NCI-H1092 treated with DMSO at 0.1 percent for 48 hours (cell line): Measurements from ENCODE around the gene CD93.

ENCODE experiments used
- DNase-seq: peaks from one replicate; lab custom pipeline; 2025; lab: John Stamatoyannopoulos, UW

The CD93 gene, protein sequence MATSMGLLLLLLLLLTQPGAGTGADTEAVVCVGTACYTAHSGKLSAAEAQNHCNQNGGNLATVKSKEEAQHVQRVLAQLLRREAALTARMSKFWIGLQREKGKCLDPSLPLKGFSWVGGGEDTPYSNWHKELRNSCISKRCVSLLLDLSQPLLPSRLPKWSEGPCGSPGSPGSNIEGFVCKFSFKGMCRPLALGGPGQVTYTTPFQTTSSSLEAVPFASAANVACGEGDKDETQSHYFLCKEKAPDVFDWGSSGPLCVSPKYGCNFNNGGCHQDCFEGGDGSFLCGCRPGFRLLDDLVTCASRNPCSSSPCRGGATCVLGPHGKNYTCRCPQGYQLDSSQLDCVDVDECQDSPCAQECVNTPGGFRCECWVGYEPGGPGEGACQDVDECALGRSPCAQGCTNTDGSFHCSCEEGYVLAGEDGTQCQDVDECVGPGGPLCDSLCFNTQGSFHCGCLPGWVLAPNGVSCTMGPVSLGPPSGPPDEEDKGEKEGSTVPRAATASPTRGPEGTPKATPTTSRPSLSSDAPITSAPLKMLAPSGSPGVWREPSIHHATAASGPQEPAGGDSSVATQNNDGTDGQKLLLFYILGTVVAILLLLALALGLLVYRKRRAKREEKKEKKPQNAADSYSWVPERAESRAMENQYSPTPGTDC

DNA sequence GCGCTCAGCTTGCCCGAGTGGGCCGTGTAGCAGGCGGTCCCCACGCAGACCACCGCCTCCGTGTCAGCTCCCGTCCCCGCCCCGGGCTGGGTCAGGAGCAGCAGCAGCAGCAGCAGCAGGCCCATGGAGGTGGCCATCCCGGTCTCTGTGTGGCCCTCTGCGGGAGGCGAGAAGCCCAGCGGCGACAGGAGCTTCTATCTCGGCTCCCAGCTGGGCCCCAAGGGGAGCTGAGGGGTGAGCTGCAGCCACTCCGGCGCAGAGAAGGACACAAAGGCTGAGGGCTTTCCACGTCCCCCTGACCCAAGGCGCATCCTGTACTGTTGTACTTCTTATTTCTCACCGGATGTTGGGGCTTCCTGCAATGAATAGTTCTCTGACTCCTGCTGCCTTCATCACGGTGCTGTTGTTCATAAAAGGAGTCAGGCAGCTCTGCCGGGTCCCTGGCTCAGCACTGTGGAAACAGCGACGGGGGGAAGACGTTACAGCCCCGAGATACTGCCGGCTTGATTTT is at the start of gene CD93:
TSS of gene CD93 (minus strand) at position 269 of the 511 bp plus-strand sequence. CDS start at position 137, 132 bp downstream.
- DNase-seq: no peak

DNA sequence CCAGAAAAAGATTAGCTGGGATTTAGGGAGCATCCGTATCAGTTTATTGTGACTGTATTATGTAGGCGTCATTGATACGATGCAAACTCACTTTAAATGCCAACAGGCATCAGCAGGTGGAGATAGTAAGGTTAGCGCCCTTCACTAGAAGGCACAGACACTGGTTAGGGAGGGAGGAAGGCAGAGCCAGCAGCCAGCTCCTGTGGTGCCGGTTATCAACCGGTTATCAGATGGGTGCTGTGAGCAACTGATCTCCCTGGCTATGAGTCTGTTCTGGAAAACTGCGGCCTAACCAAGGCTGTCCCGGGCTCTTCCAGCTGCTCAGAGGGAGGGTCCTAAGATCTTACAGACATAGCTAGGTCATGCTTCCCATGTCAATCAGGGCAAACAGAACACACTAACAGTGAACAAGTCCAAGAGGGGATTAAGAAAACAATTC is 47.5 kb upstream of the CD93 start:
- DNase-seq: no peak

DNA sequence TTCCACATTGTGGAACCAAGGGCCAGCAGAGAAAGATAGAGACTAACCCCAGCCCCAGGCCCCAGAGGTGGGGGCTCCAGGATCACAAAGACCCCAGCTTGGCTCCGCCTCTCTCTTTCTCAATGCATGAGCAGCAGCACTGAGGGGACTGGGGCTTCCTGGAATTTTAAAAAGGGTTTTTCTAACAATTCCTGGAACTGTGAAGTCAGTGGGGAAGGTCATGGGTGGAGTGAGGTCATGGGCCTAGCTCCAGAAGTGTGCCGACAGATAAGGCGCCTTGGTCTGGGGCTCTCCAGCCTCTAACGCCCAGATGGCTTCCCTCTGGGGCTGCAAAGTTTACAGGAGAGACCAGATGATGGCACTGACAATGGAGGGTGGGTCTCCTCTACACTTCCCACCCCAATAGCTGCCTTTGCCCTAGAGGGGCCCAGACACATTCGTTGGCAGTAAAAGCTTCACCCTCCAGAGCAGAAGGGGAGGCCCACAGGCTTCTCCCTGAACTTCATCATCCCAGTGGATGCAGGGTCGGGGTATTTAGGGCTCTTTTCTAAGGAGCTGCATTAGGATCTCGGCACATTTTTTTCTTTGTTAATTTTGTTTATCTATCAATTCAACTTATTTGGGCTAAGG is 46.9 kb upstream of the CD93 start:
- DNase-seq: no peak

DNA sequence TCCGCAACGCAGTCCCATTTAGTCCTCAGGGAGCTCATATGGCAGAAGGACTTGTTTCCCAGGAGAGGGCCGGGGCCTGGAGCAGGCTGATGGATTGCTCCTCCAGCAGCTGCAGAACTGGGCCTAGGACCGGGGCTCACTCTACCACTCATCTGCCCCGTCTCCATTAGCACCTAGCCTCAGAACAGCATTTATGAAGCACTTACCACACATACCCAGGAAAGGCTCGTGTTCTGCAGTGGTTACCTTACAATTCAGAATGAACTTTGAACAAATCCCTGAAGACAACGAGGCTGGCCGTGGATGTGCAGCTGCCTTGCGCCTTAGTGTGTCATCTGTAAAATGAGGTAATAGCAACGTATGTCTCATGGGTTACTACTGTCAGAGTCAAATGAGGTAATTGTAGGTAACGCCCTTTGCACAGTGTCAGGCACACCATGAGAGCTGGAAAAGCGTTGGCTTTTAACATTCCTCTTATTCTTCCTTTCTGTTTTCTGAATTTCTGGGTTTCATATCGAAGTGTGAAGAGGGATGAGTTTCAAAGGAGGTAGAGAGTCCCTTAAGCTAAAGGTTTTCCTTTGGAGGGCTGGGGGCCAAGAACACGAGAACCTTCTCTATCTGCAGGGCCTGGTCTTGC is 46.3 kb upstream of the CD93 start:
- no peak for DNase-seq

DNA sequence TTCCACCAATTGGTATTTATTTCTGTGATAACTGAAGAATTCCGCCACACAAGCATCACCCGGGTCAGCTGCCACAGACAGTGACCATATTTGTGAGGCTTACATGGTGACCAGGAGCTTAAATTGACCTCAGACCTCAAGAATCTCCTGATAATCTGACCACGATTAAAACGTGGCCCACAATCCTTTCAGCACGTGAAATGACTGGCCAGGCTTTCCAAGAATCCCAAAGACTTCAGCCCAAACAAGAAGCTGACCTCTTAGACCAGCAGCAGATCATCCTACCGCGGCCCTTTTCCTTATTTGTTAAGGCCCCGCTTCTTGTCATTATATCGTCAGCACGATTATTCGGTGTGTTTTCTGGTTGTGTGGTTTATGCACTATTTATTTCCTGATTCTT is 45.6 kb upstream of the CD93 start:
- DNase-seq: no peak

DNA sequence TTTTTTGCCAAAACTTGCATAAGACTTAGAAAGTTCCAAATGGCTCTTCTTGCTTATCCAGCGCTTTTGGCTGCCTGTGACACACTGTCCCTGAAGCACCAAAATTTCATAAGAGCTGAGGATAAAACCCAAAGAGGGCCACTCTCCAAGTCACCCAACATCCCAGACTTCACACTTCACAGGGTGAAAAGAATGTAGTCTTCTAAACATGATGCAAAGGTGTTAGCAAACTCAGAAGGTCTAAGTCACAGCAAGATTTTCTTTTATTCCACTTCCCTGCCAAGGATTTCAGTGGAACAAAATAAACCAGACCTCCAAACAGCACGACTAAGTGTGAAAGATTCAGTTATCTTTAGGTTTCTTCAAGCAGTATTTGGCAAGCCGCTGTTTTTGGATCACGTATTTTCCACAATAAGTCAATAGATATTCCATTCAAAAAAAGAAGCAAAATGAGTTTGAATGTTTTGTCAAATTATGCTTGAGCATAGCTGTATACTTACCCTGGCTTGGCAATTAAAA is 44.6 kb upstream of the CD93 start:
- no peak for DNase-seq

DNA sequence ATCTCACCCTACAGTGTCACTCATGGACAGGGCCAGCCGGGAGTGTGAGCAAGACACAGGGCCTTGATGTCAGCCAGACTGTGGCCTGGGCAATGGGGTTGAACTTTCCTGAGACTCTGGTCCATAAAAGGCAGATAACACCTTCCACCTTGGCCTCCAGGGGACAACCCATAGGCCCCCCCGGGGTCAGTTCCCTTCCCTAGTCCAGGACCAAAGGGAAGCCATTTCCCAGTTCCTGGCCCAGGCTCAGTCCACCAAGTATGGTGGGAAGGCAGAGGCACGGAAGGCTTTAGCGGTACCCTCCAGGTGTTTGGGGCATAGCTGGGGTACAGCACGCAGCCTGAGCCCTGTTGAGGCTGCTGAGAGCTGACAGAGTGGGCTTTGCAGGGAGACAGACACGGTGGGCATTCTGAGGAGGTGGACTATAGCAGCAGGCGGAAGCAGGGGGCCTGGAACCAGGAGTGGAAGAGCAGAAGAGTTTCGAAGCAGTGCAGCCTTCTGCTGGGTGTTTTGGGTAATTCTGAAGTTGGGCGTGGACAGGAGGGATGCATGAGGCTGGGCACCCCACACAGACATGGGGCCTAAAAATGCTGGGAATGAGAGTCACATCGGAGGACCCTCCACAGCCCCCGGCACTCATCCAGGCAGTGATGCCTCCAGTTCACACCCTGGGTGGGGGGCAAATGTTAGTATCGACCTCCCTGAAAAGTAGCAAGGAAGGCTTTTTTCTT is 43.9 kb upstream of the CD93 start:
- DNase-seq: no peak

DNA sequence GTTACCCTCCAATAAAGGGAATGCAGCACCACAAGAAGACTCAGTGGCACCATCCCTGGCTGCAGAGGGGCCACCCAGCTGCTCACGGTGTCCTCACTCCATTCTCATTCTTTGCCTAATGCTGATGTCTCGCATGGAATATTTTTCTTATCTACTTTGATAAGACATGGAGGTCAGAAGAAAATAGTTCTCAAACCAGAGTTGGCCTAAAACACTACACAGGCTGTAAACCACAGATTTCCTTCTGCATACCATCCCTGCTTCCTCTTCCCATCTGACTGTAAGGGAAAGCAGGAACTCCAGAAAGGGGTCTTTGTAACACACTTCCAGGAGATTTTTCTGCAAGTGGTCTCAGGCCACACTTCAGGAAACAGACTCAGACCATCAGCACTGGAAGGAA is 43.1 kb upstream of the CD93 start:
- DNase-seq: no peak

DNA sequence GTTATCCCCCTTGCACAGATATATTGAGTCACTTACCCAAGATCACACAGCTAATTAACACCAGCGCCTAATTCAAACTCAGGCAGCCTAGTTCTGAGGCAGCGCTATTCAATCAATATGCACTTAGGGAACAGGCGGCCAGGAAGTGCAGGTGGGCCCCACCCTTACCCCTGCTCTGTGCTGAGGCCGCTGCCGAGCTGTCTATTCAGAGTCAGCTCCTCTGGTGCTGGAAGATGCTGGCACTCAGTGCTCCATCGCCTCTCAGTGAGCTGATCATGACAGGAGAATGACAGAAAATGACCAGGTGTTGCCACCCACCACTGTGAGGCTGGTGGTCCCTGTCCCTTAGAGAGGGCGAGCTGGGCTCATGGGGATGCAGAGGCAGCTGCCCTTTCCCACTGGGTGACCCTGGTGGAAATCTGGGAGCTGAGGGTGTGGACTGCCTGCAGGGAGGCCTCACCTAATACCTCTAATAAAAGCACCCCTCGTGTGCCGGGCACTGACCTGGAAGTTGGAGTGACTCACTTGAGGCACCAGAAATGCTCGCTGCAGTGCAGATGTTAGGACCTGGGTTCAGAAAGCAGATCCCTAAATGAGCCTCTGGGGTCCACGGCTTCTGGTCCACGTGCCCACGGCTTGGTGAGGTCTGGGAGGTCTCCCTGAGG is 42.5 kb upstream of the CD93 start:
- DNase-seq: no peak

DNA sequence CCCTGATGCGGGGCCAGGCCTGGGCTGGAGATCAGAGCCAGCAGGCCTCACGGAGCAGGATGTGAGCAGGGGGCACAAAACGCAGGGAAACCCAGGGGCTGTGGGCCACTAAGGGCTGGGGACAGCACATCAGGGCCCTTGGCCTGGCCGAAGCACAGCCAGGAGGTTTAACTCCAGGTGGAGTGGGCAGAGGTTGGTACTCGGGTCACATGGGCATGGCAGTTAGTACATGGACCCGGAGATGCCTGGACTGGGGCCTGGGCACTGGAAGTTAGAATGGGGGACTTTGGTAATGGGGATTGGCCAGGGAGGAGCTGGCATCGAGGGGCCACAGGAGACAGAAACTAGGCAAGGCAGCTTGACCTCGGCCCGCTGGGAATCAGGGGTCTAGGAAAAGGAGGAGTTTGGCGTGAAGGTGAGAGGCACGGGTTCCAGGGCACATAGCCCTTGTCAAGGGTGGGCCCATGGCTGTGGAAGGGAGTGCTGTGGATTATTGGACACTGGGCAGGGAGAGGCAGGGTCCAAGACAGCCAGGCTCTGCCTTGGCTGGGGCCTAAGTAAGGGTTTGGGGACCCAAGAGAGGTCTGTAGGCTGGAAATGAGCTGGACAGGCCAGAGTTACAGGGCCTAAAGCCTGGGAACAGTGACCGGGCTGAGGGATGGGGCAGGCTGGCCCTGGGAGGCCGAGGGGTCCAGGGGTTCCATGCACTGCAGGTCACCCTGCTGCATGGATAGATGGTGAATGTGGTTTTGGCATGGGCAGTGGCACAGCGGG is 41.6 kb upstream of the CD93 start:
- DNase-seq: no peak

DNA sequence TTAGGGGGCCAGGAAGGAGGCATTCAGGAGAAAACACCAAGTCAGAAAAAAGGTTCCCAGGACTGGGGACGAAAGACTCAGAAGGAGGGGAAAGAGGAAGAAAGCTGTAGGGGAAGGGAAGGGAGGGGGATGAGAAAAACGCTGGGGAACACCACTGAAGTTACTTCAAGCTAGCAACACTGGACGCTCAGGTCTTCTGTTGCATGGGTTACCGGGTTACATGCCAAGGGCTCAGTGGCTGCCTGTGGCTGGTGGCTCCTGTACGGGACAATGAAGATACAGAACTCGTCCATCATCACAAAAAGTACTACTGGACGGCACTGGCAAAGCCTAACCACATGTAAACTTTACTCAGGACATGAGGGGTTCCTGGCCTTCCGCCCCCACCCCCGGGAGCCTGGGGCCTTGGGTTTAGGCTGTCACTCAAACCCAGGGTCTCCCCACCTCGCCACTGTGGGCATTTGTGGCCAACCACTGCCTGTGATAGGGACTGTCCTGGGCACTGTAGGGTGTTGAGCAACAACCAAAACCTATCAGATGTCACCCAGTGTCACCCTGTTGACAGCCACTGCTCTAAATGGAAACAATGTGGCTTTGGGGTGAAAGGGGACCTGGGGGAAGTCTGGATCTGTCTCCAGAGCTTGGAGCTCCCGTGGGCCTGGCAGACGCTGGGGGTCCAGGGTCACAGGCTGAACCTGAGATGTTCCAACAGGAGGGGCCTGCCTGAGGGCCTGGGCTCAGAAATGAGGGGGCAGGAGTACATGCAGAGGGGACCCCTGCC is 40.3 kb upstream of the CD93 start:
- DNase-seq: no peak

DNA sequence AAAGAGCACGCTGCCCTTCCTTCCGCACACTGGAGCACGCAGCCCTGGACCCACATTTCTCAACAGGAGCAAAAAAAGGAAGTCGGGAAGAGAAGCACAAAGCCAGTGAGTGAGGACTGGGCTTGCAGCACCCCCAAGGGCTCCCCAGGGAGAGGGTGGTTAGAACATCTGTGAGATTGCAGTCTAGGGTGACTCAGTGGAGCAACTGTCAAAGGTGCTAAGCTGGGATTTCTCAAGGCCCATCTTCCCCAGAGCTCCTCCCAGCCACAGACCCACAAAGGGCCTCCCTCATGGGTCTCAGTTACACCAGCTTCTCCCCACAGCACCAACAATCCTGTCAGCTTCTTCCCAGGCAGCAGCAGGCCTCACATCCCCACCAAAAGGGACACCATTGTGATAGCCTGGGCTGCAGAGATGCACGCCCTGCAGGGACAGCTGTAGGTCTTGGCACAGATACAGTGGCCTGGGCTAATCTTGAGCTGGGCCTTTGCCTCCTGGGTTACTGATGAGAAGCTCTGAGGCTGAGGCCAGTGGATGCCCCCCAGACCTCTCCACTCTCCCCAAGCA is 39.6 kb upstream of the CD93 start:
- DNase-seq: no peak

DNA sequence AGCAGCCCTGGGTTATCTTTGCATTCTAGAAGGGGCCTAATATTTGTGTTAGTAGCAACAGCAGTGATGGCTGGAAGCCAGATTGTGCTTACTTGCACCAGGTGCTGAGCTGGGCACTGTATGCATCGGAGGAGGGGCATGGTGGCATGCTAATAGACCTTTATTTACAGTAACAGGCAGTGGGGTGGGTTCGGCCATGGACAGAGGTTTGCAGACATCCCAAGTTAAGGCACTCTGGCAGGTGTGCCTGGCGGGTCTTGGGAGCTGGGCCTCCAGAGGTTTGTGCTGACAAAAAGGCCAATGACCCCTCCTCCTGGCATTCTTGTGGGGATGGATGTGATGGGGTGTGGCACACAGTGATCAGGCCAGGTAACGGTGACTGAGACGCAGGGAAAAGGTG is 39.0 kb upstream of the CD93 start:
- DNase-seq: peak; percentile 70

DNA sequence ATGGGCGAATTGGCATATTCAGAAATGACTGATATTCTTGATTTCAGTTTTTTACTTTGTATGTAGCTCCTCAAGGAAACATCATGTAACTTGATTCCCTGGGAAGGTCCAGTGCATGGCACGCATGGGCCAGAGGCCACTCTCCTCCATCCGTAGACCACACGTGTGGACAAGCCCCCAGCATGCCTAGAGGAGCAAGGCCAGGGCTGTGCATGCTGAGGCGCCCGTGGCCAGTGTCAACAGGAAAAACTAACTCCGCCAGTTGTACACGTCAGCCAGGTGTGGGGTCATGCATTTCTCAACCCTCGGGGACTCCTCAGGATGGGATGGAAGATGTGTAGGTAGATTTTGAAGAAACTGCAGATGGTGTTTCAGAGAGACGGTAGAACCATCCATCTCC is 37.8 kb upstream of the CD93 start:
- no peak for DNase-seq

DNA sequence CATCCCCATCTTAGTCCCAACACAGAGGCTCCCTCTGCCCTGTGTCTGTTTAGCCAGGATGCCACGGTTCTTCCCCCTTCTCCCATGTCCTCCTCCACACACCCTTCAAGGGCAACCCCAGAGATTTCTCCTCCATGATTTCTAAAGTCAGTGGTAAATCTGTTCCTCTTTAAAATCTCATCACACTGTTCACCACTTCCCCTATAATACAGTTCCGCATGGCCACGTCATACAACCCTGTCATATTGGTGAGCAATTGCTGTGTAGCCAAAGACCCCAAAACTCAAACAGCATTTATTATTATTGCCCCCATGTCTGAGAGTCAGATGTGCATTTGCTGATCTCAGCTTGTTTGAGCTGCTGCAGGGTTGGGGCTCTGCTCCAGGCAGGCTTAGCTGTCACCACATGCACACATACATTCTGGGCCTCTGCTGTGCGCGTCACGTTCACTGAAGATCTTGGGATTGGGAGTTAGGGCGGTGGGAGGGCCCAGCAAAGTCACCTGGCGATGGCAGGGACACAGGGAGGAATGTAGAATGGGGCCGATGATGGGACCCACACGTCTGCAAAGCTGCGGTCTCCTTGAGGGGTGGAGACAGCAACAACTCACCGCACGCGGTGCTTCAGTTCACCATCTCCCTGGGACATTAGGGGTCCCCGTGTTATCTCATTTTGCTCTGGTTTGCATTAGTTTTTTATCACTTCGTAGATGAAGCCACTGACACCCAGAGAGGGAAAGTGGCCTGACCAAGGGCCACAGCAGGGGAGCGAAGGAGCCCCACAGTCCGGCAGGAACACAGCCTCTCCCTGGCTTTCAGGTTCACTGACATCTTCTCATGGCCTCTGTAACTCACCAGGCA is 36.9 kb upstream of the CD93 start:
- DNase-seq: no peak

DNA sequence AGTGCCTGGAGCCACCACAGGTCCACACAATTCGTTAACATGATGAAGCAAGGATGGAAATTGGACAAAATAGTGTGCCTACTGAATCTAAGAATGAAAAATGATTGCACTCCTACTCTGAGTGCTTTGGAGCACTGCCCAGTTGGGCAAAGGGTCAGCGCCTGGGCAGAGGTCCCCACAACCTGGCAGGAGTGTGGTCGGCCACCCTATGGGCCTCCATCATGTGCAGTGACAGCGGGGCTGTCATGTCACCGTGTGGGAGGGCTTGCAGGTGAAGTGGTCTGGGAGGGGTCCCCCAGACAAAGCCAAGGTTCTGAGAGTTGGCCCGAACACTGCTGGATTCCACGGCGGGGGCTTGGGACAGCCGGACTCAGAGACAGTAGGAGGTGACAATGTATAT is 36.2 kb upstream of the CD93 start:
- DNase-seq: no peak

DNA sequence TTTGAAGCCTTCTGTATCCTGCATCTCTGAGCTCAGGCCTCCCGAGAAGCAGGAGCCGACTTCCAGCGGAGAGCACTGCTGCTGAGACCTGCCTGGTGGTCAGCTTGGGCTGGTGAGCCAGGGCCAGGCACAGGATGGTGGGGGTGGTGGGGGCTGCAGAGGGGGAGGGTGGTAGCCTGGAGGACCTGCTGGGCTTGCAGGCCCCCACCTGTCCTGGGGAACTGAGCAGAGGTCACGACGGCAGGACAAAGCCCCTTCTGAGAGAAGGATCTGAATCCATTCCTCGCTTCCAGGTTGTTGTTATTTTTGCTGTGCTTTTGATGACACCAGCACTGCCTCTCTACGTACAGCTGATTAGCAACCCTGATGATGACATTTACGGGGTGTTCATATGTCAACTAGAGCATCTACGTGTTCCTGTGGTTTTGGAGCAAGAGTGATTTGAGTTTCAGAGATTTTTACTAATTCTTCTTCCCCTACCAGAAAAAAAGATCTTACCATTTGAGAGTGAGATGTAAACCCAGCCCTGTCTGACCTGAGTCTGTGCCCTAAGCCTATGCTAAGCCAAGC is 35.7 kb upstream of the CD93 start:
- no peak for DNase-seq
